Neural cell (in vitro differentiated cells): ENCODE measurements around the gene CACNA2D2. TPM values are rescaled to one million over a fixed set of nuclear protein-coding genes. Genes with fewer than 3 reads are reported as not detected.

ENCODE experiments used
- H2AFZ ChIP-seq: fragments of 200-600, 300-800 bp; sonication (generic), shearing (Covaris generic); 2 replicates; pipeline ENCODE4 v1.6.0; 2014; ENCODE audit warnings: low read depth, mild to moderate bottlenecking, antibody characterized with exemption, low read length, moderate library complexity
- H3F3A ChIP-seq: fragments of 200-600 bp; shearing (Covaris generic); 2 replicates; pipeline ENCODE4 v1.6.1; 2016; ENCODE audit warnings: mild to moderate bottlenecking, moderate library complexity, mixed read lengths, antibody characterized with exemption, low read length; ENCODE audit not compliant: insufficient read depth, poor library complexity, severe bottlenecking
- H3K27ac ChIP-seq: fragments of 200-600, 300-800 bp; sonication (generic), shearing (Covaris generic); 2 replicates; pipeline ENCODE4 v1.5.1; 2014; ENCODE audit warnings: mild to moderate bottlenecking, low read length, moderate library complexity
- H3K27me3 ChIP-seq: fragments of 300-800, 200-600 bp; sonication (generic), shearing (Covaris generic); 2 replicates; pipeline ENCODE4 v1.6.0; 2014; ENCODE audit warnings: mild to moderate bottlenecking, low read depth, low read length, moderate library complexity; ENCODE audit not compliant: insufficient read depth
- H3K36me3 ChIP-seq: fragments of 300-800, 200-600 bp; sonication (generic), shearing (Covaris generic); 2 replicates; pipeline ENCODE4 v1.5.1; 2014; ENCODE audit warnings: mild to moderate bottlenecking, antibody characterized with exemption, low read length, moderate library complexity; ENCODE audit not compliant: insufficient read depth
- H3K4me2 ChIP-seq: fragments of 300-800, 200-600 bp; sonication (generic), shearing (Covaris generic); 2 replicates; pipeline ENCODE4 v1.6.0; 2014; ENCODE audit warnings: mild to moderate bottlenecking, low read length
- H3K4me3 ChIP-seq: fragments of 300-800, 200-600 bp; sonication (generic), shearing (Covaris generic); 2 replicates; pipeline ENCODE4 v1.5.1; 2014; ENCODE audit warnings: mild to moderate bottlenecking, low read length, moderate library complexity
- H3K79me2 ChIP-seq: fragments of 200-600 bp; shearing (Covaris generic); replicated peaks from 2 replicates; pipeline ENCODE4 v1.6.0; 2014; ENCODE audit warnings: mild to moderate bottlenecking, low read length, moderate library complexity; ENCODE audit not compliant: insufficient read depth
- H3K9ac ChIP-seq: fragments of 300-800, 200-600 bp; sonication (generic), shearing (Covaris generic); 2 replicates; pipeline ENCODE4 v1.6.1; 2016; ENCODE audit warnings: mild to moderate bottlenecking, low read length, mixed read lengths
- H3K9me2 ChIP-seq: fragments of 200-600 bp; shearing (Covaris generic); 2 replicates; pipeline ENCODE4 v1.6.1; 2016; ENCODE audit warnings: mild to moderate bottlenecking, low read length, mixed read lengths; ENCODE audit not compliant: insufficient read depth
- H3K9me3 ChIP-seq: fragments of 200-600, 300-800 bp; sonication (generic), shearing (Covaris generic); 2 replicates; pipeline ENCODE4 v1.6.1; 2016; ENCODE audit warnings: mild to moderate bottlenecking, mixed run types, low read length, moderate library complexity, mixed read lengths
- H4K20me1 ChIP-seq: fragments of 200-600 bp; shearing (Covaris generic); 2 replicates; pipeline ENCODE4 v1.6.1; 2016; ENCODE audit warnings: mild to moderate bottlenecking, mixed run types; ENCODE audit not compliant: insufficient read depth
- EP300 ChIP-seq: fragments of 450-650 bp; conservative IDR thresholded peaks from 2 replicates; pipeline ENCODE4 v1.6.1; 2014; ENCODE audit warnings: antibody characterized with exemption, mild to moderate bottlenecking, moderate library complexity; ENCODE audit not compliant: poor library complexity, severe bottlenecking
- EZH2 ChIP-seq: fragments of 200-600, 300-800 bp; shearing (Covaris generic), sonication (generic); IDR thresholded peaks from 2 replicates; pipeline ENCODE4 v1.6.1; 2014; ENCODE audit warnings: antibody characterized with exemption, low read length, borderline replicate concordance, mild to moderate bottlenecking; ENCODE audit not compliant: insufficient read depth, poor library complexity, severe bottlenecking
- MXI1 ChIP-seq: fragments of 450-650 bp; conservative IDR thresholded peaks from 2 replicates; pipeline ENCODE4 v1.6.1; 2014; ENCODE audit warnings: antibody characterized with exemption, mild to moderate bottlenecking; ENCODE audit not compliant: poor library complexity, severe bottlenecking
- POLR2AphosphoS5 ChIP-seq: IDR thresholded peaks from 2 replicates; pipeline ENCODE4 v1.6.1; 2012
- RAD21 ChIP-seq: fragments of 450-650 bp; conservative IDR thresholded peaks from 2 replicates; pipeline ENCODE4 v1.6.1; 2014; ENCODE audit warnings: antibody characterized with exemption, mild to moderate bottlenecking, moderate library complexity
- REST ChIP-seq: IDR thresholded peaks from 2 replicates; pipeline ENCODE4 v1.6.1; 2012; ENCODE audit warnings: borderline replicate concordance
- SMC3 ChIP-seq: fragments of 450-650 bp; conservative IDR thresholded peaks from 2 replicates; pipeline ENCODE4 v1.6.1; 2014; ENCODE audit warnings: antibody characterized with exemption, mild to moderate bottlenecking, moderate library complexity; ENCODE audit not compliant: poor library complexity
- TAF1 ChIP-seq: IDR thresholded peaks from 2 replicates; pipeline ENCODE4 v1.6.1; 2012; ENCODE audit warnings: low read depth
- polyA plus RNA-seq: library from polyadenylated mRNA; depleted of rRNA; stranded (reverse); fragments of >200 nt; gene quantifications from 2 replicates; pipeline ENCODE4 v1.2.3, GENCODE V29; 2014
- TF ChIP-seq, protein P1 (sequence below): fragments of 450-650 bp; IDR thresholded peaks from 2 replicates; pipeline ENCODE4 v1.5.1; 2014; ENCODE audit warnings: antibody characterized with exemption, mild to moderate bottlenecking, moderate library complexity; ENCODE audit not compliant: poor library complexity, severe bottlenecking

CACNA2D2 gene
- polyA plus RNA-seq, 1 donor from 2014 or later, result 7.8 TPM

GRCh38 chr3:50314816-50315215 is 188.6 kb downstream of the CACNA2D2 start:
- Histone ChIP-seq H3K36me3 (no peaks in the 10 kb centered on the region), H3K9ac (no peak overlapping the region), H3K4me2 (no peak overlapping the region), H3K27me3 (no peaks in the 10 kb centered on the region), H3K79me2 (peaks cover 13% of the 10 kb centered on the region), H3K9me2 (no peaks in the 10 kb centered on the region), H3K4me3 (no peak overlapping the region), H3K27ac (no peak overlapping the region), H3F3A (no peaks in the 10 kb centered on the region), H2AFZ (no peak overlapping the region), H3K9me3 (no peaks in the 10 kb centered on the region), H4K20me1 (no peaks in the 10 kb centered on the region)
- TF ChIP-seq EP300, result no peak
- no peak for TF ChIP-seq EZH2
- TF ChIP-seq POLR2AphosphoS5, result no peak
- no peak for TF ChIP-seq RAD21
- TF ChIP-seq REST, result no peak
- TF ChIP-seq TAF1, result no peak
- TF ChIP-seq SMC3, result no peak
- TF ChIP-seq, protein P1, sequence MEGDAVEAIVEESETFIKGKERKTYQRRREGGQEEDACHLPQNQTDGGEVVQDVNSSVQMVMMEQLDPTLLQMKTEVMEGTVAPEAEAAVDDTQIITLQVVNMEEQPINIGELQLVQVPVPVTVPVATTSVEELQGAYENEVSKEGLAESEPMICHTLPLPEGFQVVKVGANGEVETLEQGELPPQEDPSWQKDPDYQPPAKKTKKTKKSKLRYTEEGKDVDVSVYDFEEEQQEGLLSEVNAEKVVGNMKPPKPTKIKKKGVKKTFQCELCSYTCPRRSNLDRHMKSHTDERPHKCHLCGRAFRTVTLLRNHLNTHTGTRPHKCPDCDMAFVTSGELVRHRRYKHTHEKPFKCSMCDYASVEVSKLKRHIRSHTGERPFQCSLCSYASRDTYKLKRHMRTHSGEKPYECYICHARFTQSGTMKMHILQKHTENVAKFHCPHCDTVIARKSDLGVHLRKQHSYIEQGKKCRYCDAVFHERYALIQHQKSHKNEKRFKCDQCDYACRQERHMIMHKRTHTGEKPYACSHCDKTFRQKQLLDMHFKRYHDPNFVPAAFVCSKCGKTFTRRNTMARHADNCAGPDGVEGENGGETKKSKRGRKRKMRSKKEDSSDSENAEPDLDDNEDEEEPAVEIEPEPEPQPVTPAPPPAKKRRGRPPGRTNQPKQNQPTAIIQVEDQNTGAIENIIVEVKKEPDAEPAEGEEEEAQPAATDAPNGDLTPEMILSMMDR, result no peak
- TF ChIP-seq MXI1, result no peak

- H3K27me3 ChIP-seq, result no peaks in the 10 kb centered on the region
- H3K27ac ChIP-seq, result no peak overlapping the region
- no peaks in the 10 kb centered on the region for H3K9me3 ChIP-seq
- H3K9ac ChIP-seq, result no peak overlapping the region
- no peaks in the 10 kb centered on the region for H3K36me3 ChIP-seq
- H3K79me2 ChIP-seq, result peaks cover 8% of the 10 kb centered on the region
- no peak overlapping the region for H3K4me3 ChIP-seq
- H3F3A ChIP-seq, result no peaks in the 10 kb centered on the region
- H2AFZ ChIP-seq, result no peak overlapping the region
- H4K20me1 ChIP-seq, result no peaks in the 10 kb centered on the region
- no peaks in the 10 kb centered on the region for H3K9me2 ChIP-seq
- no peak overlapping the region for H3K4me2 ChIP-seq
- TF ChIP-seq, protein P1, result no peak
- TF ChIP-seq RAD21 (no peak), SMC3 (no peak), TAF1 (no peak), EP300 (no peak), MXI1 (no peak), EZH2 (no peak), REST (no peak), POLR2AphosphoS5 (no peak)
These were observed 189.1 kb downstream of the CACNA2D2 start for GRCh38 chr3:50314342-50314741.
